ENCODE results near the gene CYYR1. TPM values are rescaled to one million over a fixed set of nuclear protein-coding genes. Genes with fewer than 3 reads are reported as not detected.

The CYYR1 gene
- total RNA-seq, 1 donor from 2014 or later = 88.6 TPM

GRCh38 chr21:26587736-26588201, 14.7 kb upstream of the CYYR1 start:
- DNase-seq (ENCODE audit: low spot score) = no peak
- Mint-ChIP-seq H3K27ac (ENCODE audit: unreplicated experiment) (no peak overlapping the region), H3K27me3 (ENCODE audit: unreplicated experiment) (no peaks in the 10 kb centered on the region), H3K4me3 (ENCODE audit: unreplicated experiment) (no peak overlapping the region), H3K4me1 (ENCODE audit: unreplicated experiment) (no peaks in the 10 kb centered on the region), H3K36me3 (ENCODE audit: low read depth, unreplicated experiment) (no peaks in the 10 kb centered on the region), H3K9me3 (ENCODE audit: unreplicated experiment) (no peaks in the 10 kb centered on the region)
- no peak for TF ChIP-seq CTCF (IDR thresholded peaks at IDR 0.05; ENCODE audit: unreplicated experiment)

GRCh38 chr21:26583769-26584168, 10.7 kb upstream of the CYYR1 start:
- H3K4me3 Mint-ChIP-seq (ENCODE audit: unreplicated experiment) = no peak overlapping the region
- no peaks in the 10 kb centered on the region for H3K9me3 Mint-ChIP-seq (ENCODE audit: unreplicated experiment)
- no peak overlapping the region for H3K27ac Mint-ChIP-seq (ENCODE audit: unreplicated experiment)
- H3K36me3 Mint-ChIP-seq (ENCODE audit: low read depth, unreplicated experiment) = no peaks in the 10 kb centered on the region
- H3K4me1 Mint-ChIP-seq (ENCODE audit: unreplicated experiment) = no peaks in the 10 kb centered on the region
- H3K27me3 Mint-ChIP-seq (ENCODE audit: unreplicated experiment) = no peaks in the 10 kb centered on the region
- DNase-seq (ENCODE audit: low spot score) = no peak
- no peak for TF ChIP-seq CTCF (IDR thresholded peaks at IDR 0.05; ENCODE audit: unreplicated experiment)

DNA sequence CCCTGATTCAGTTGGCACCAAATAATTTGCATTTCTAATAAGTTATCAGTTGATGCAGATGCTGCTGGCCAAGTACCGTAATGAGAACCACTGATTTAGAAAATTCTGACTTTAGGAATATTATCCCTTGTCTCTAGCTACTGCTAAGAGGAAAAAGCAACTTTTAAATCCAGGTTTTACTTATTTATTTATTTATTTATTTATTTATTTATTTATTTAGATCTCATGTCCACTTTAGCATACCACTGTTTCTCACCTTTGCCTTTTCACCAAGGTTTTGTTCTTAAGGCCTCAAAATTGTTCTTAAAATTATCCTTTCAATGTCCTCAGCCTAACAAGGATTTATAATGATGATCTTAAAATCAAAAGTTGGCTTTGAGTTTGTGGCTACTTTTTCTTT, 8.7 kb upstream of the CYYR1 start:
- no peak overlapping the region for H3K27ac Mint-ChIP-seq (ENCODE audit: unreplicated experiment)
- no peak for DNase-seq (ENCODE audit: low spot score)
- TF ChIP-seq CTCF (IDR thresholded peaks at IDR 0.05; ENCODE audit: unreplicated experiment) = no peak
- no peaks in the 10 kb centered on the region for H3K36me3 Mint-ChIP-seq (ENCODE audit: low read depth, unreplicated experiment)
- H3K4me3 Mint-ChIP-seq (ENCODE audit: unreplicated experiment) = no peak overlapping the region
- H3K27me3 Mint-ChIP-seq (ENCODE audit: unreplicated experiment) = peaks cover 2% of the 10 kb centered on the region
- H3K9me3 Mint-ChIP-seq (ENCODE audit: unreplicated experiment) = no peaks in the 10 kb centered on the region
- H3K4me1 Mint-ChIP-seq (ENCODE audit: unreplicated experiment) = no peaks in the 10 kb centered on the region

DNA sequence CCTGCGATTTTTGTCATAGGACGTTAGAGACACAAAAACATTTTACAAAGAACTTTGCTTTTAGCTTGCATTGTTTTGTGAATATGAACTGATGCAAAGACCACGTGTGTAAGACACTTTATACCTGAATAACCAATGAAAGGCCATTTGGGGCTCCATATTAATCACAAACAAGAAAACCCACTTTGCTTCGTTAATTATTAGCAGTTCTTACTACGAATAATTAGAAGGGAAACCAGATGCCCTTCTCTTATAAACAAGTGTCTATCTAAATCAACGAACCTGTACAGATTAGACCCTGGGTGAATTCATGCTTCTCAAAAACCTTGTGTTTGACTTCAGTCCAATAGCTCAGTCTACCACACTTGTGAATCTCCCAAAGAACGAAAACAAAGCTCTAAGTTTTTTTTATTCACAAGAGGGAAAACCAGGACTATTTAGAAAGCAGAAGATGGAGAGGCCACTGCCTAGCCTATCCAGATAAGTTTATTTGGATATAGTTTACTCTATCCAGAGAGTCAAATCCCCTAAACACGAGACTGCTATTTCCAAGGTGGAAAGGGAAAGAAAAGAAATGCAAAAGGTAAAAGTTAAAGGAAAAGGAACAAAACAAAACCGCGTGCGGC, 897 bp downstream of the CYYR1 start:
- Mint-ChIP-seq H3K27ac (ENCODE audit: unreplicated experiment) (peak overlapping the region; percentile 88), H3K4me3 (ENCODE audit: unreplicated experiment) (peak overlapping the region; percentile 98), H3K36me3 (ENCODE audit: low read depth, unreplicated experiment) (peaks cover 21% of the 10 kb centered on the region), H3K9me3 (ENCODE audit: unreplicated experiment) (peaks cover 6% of the 10 kb centered on the region), H3K27me3 (ENCODE audit: unreplicated experiment) (peaks cover 1% of the 10 kb centered on the region), H3K4me1 (ENCODE audit: unreplicated experiment) (peaks cover 35% of the 10 kb centered on the region)
- no peak for DNase-seq (ENCODE audit: low spot score)
- TF ChIP-seq CTCF (IDR thresholded peaks at IDR 0.05; ENCODE audit: unreplicated experiment) = no peak

- H3K4me1 Mint-ChIP-seq (ENCODE audit: unreplicated experiment) = peaks cover 43% of the 10 kb centered on the region
- peak overlapping the region; percentile 99 for H3K4me3 Mint-ChIP-seq (ENCODE audit: unreplicated experiment)
- peak overlapping the region; percentile 93 for H3K27ac Mint-ChIP-seq (ENCODE audit: unreplicated experiment)
- TF ChIP-seq CTCF (IDR thresholded peaks at IDR 0.05; ENCODE audit: unreplicated experiment) = no peak
- H3K36me3 Mint-ChIP-seq (ENCODE audit: low read depth, unreplicated experiment) = peaks cover 38% of the 10 kb centered on the region
- peaks cover 6% of the 10 kb centered on the region for H3K9me3 Mint-ChIP-seq (ENCODE audit: unreplicated experiment)
- peak; percentile 17 for DNase-seq (ENCODE audit: low spot score)
- peaks cover 1% of the 10 kb centered on the region for H3K27me3 Mint-ChIP-seq (ENCODE audit: unreplicated experiment)
Observed at GRCh38 chr21:26570203-26570602, 2.9 kb downstream of the CYYR1 start.

Data from endothelial cell (in vitro differentiated cells).